Lung (tissue), 12 donors: Measurements from ENCODE around the gene UBXN10. TPM values are rescaled to one million over a fixed set of nuclear protein-coding genes. Genes with fewer than 3 reads are reported as not detected.

ENCODE experiments used
- ATAC-seq: fragments of 200-7000 bp; cut with Tn5 transposase; one replicate; pipeline ENCODE4 v1.9.1; 2020; ENCODE audit warnings: moderate number of reproducible peaks; ENCODE audit not compliant: insufficient read depth, low FRiP score
- DNase-seq, 3 donors: peaks; one replicate each; pipeline ENCODE4 v3.0.0-alpha.2; 2013 to 2017
- H3K27ac ChIP-seq, 2 donors: one replicate each; pipeline ENCODE4 v1.5.1; 2013; ENCODE audit warnings: mild to moderate bottlenecking in 2 of 2, moderate library complexity in 2 of 2, control low read depth in 1 of 2, inconsistent platforms in 1 of 2, low read depth in 1 of 2, low read length in 1 of 2
- H3K27me3 ChIP-seq, 3 donors: one replicate each; pipeline ENCODE4 v1.5.1; 2013; ENCODE audit warnings: low read length in 2 of 3; ENCODE audit not compliant: control insufficient read depth in 3 of 3, insufficient read depth in 3 of 3
- H3K36me3 ChIP-seq, 4 donors: one replicate each; pipeline ENCODE4 v1.5.1; 2013; ENCODE audit warnings: low read length in 4 of 4, mild to moderate bottlenecking in 1 of 4, moderate library complexity in 1 of 4; ENCODE audit not compliant: control insufficient read depth in 4 of 4, insufficient read depth in 4 of 4
- H3K4me1 ChIP-seq, 5 donors: one replicate each; pipeline ENCODE4 v1.5.1; 2013; ENCODE audit warnings: low read length in 5 of 5, mild to moderate bottlenecking in 2 of 5, moderate library complexity in 1 of 5; ENCODE audit not compliant: control insufficient read depth in 5 of 5, insufficient read depth in 5 of 5
- H3K4me3 ChIP-seq: one replicate; pipeline ENCODE4 v1.5.1; 2013; ENCODE audit warnings: mild to moderate bottlenecking, control low read depth, moderate library complexity
- H3K9ac ChIP-seq, 2 donors: one replicate each; pipeline ENCODE4 v1.5.1; 2013; ENCODE audit warnings: low read length in 2 of 2, control low read depth in 1 of 2; ENCODE audit not compliant: insufficient read depth in 1 of 2
- H3K9me3 ChIP-seq, 4 donors: one replicate each; pipeline ENCODE4 v1.5.1; 2013; ENCODE audit warnings: low read length in 3 of 4, mild to moderate bottlenecking in 1 of 4, moderate library complexity in 1 of 4; ENCODE audit not compliant: control insufficient read depth in 4 of 4, insufficient read depth in 3 of 4
- CTCF ChIP-seq: IDR thresholded peaks from 2 replicates; pipeline ENCODE4 v1.5.1; 2012; ENCODE audit warnings: mild to moderate bottlenecking; ENCODE audit errors: control extremely low read depth, extremely low read depth
- WGBS, 2 donors: extraction: QIAGEN DNeasy Blood & Tissue Kit; methylation state at CpG; one replicate each; pipeline ENCODE4 v1.1.7; 2013; 5-methylcytosine and 5-hydroxymethylcytosine counted together
- polyA plus RNA-seq, 2 donors: library from polyadenylated mRNA; stranded (reverse); fragments of 200-250 nt; gene quantifications; one replicate each; pipeline ENCODE4 v1.2.1, GENCODE V29; 2013
- total RNA-seq, 2 donors: library from RNA; depleted of rRNA in 1 of 2; stranded (reverse); fragments of >200 nt in 1 of 2; gene quantifications; one replicate each; pipeline ENCODE4 v1.2.1, GENCODE V29; 2014 to 2021
- donor health status: control.
- donor health status: control.
- donor health status: Bipolar disorder and iron deficiency.
- donor health status: healthy.
- donor health status: DM: yes; HTN: yes; CAD: no.

UBXN10 gene
- total and polyA plus RNA-seq, 4 donors: 2.5 to 19.7 (median 12.3) TPM

GRCh38 chr1:20153000-20153418 lies 32.9 kb upstream of the UBXN10 start:
- Histone ChIP-seq H3K36me3 (no peaks in the 10 kb centered on the region), H3K4me3 (no peak overlapping the region), H3K9ac (no peak overlapping the region), H3K9me3 (peaks cover 0 to under 1% (median 0%) of the 10 kb centered on the region in 4 donors), H3K4me1 (peaks cover 0 to 26% (median 8%) of the 10 kb centered on the region in 5 donors), H3K27me3 (peaks cover 0 to under 1% (median 0%) of the 10 kb centered on the region in 3 donors), H3K27ac (peak overlapping the region in 1 of 2 donors; percentile 85)
- WGBS, 2 donors: 40 to 53% methylated on average over 6 of the region's 6 CpGs
- DNase-seq (peak; percentile 87 to 95 (median 94)), ATAC-seq (no peak)
- TF ChIP-seq CTCF: no peak

GRCh38 chr1:20154301-20154831 lies 31.5 kb upstream of the UBXN10 start:
- no peaks in the 10 kb centered on the region for H3K36me3 ChIP-seq
- H3K9ac ChIP-seq: no peak overlapping the region
- no peak for TF ChIP-seq CTCF
- peaks cover 0 to 12% (median 5%) of the 10 kb centered on the region in 4 donors for H3K9me3 ChIP-seq
- H3K27ac ChIP-seq: peak overlapping the region in 1 of 2 donors; percentile 15
- no peaks in the 10 kb centered on the region for H3K27me3 ChIP-seq
- 68 to 82% methylated on average over 18 of the region's 18 CpGs for WGBS, 2 donors
- DNase-seq: no peak
- H3K4me1 ChIP-seq: peaks cover 0 to 26% (median 8%) of the 10 kb centered on the region in 5 donors
- no peak for ATAC-seq
- H3K4me3 ChIP-seq: no peak overlapping the region

- no peak for TF ChIP-seq CTCF
- Histone ChIP-seq H3K27ac (no peak overlapping the region), H3K27me3 (no peaks in the 10 kb centered on the region), H3K4me1 (peaks cover 0 to 9% (median 4%) of the 10 kb centered on the region in 5 donors), H3K9ac (no peak overlapping the region), H3K4me3 (no peak overlapping the region), H3K36me3 (no peaks in the 10 kb centered on the region), H3K9me3 (peaks cover 0 to 37% (median 16%) of the 10 kb centered on the region in 4 donors)
- WGBS, 2 donors: 76 to 93% methylated on average over 7 of the region's 7 CpGs
- DNase-seq (no peak), ATAC-seq (no peak)
Measured at GRCh38 chr1:20158358-20159070, 27.4 kb upstream of the UBXN10 start.
